ENCODE results near the gene ZNF22.

The ZNF22 gene

DNA sequence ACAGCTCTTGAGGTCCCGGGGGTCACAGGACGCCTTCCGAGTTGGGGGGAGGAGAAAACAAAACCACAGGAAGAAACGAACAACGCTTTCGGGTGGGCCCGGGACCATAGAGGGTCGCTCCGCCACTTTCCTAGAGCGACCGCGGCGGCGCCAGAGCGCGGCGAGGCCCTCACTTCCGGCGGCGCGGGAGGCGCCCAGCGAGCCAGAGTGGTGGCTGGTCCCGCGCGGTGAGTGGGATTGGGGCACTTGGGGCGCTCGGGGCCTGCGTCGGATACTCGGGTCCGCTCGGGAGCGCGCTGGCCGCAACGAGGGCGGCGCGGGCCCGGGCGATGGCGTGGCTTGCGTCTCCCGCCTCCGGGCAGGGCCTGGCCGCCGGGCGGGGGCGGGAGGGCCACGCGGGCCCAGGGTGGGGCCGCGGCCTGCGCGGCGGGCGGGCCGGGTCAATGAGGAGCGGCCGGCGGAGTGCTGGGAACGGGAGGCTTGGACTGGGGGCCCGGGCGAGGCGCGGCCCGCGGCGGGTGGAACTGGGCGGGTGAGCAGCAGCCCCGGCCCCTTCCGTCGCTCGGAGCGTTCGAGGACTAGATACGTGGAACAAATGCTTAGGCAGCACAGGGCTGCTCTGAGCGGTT, at the start of gene ZNF22:
Gene ZNF22, plus strand, starts transcription at position 172 of the 629 bp plus-strand sequence. CDS start 2,446 bp downstream, outside the sequence.
- DNase-seq = peak; percentile 76

DNA sequence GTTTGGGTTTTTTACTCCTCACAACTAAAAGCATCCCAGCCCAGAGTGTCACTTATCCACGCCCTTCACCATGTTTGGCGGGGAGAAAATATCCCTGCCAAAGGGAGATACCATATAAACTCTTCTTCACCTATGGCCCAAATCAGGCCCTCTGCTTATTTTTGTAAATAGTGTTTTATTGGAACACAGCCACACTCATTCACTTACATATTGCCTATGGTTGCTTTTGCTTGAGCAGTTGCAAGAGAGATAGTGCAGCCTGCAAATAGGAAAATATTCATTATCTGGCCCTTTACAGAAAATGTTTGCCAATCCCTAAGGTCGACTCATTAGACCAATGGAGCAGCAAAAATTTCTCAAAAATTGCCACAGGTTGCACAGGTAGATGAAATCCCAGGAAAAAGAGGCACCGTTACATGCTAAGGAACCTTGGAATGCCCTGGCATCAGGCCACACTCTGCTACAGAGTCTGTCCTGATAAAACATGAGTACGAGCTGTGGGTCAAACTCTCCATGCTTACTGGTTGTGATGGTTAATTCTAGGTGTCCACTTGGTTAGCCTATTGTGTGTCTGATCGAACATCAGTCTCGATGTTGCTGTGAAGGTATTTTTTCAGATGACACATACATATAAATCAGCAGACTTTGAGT, 49.0 kb upstream of the ZNF22 start:
- no peak for DNase-seq

DNA sequence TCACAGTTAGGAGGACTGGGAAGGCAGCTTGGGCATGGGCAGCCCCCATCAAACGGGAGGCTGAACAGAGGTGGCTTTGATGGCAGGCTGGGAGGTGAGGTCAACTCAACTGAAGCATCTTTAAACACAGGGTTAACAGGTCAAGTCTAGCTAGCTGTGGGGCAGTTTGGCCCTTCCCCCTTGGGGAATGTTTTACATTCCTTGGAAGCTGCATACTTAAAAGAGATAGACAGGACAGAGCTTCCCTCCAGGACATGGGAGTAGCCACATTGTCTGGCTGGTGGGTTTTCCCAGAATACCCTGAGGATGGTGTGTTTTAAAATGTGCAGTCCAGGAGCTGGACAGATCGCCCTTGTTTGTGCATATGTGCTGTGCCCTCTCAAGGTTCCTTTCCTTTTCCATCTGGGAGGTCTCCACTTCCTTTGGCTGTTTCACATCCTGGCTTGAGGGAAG, 47.9 kb upstream of the ZNF22 start:
- no peak for DNase-seq

DNA sequence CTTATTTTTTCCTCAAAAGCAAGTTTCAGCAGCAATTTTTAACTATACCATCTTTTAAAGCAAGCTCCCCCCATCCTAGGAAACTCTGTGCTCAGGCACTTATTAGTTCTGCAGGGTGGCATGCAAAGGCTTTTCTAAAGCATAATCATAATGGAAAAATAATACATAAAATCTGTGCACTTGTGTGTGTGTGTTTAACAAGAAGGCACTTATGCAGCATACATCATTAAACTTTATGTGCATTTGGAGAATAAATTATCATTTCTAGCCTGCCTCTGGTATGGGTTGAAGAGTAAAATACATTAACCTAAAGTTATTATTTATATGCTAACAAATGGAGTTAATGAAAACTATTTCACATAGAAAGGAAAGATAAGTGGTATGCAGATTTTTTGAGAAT, 46.7 kb upstream of the ZNF22 start:
- no peak for DNase-seq

DNA sequence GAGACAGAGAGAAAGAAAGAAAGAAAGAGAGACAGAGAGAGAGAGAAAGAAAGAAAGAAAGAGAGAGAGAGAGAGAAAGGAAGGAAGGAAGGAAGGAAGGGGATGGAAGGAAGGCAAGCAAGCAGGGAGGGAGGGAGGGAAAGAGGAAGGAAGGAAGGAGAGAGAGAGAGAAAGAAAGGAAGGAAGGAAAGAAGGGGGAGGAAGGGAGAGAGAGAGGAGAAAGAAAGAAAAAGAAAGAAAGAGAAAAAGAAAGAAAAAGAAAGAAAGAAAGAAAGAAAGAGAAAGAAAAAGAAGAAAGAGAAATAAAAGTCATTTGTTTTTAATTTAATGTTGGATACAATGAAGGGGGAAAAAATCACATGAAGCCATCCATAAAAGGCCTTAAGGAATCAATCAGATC, 45.8 kb upstream of the ZNF22 start:
- no peak for DNase-seq

DNA sequence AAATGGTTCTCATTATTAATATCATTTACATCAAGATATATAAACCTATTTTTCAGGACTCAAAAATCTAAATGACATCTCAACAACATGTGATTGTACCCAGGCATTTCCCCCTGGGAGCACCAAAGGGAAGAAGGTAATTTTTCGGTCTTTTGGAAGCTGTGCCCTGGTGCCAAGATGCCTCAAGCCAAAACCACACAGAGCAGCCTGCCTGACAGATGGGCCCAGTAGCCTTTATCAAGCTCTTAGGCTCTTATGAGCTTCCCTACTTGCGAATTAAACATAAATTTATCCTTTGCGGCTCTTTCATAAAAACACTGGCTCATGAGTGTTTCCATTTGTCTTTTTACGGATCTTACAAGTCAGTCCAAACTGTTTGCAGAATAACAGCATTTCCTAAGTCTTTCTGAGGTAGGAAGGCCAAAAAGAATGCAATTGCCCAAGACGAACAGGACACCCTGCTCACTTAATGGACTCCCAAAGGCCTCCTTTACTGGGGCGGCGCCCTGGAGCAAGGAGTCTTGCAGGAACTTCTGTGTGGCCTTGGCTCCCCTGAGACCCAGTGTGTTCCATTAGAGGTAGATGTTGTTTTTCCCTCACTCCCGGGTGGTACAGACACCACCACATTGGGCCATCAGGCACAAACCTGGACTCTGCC, 45.2 kb upstream of the ZNF22 start:
- DNase-seq = no peak

DNA sequence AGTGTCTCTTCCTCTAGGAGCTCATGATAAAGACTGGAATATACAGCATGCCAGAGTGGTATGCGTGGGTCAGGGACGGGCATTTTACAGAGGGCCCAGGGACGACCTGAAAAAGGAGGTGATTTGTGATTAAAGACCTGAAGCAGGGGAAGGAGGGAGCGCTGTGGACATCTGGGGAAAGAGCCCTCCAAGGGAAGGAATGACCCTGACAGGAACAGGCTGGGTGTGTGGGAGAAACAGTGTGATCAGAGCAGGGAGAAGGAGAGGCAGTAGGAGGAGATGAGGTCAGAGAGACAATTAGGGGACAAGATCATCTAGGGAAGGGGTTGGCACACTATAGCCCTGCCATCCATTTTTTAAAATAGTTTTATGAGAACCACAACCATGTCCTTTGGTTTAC, 44.5 kb upstream of the ZNF22 start:
- no peak for DNase-seq

DNA sequence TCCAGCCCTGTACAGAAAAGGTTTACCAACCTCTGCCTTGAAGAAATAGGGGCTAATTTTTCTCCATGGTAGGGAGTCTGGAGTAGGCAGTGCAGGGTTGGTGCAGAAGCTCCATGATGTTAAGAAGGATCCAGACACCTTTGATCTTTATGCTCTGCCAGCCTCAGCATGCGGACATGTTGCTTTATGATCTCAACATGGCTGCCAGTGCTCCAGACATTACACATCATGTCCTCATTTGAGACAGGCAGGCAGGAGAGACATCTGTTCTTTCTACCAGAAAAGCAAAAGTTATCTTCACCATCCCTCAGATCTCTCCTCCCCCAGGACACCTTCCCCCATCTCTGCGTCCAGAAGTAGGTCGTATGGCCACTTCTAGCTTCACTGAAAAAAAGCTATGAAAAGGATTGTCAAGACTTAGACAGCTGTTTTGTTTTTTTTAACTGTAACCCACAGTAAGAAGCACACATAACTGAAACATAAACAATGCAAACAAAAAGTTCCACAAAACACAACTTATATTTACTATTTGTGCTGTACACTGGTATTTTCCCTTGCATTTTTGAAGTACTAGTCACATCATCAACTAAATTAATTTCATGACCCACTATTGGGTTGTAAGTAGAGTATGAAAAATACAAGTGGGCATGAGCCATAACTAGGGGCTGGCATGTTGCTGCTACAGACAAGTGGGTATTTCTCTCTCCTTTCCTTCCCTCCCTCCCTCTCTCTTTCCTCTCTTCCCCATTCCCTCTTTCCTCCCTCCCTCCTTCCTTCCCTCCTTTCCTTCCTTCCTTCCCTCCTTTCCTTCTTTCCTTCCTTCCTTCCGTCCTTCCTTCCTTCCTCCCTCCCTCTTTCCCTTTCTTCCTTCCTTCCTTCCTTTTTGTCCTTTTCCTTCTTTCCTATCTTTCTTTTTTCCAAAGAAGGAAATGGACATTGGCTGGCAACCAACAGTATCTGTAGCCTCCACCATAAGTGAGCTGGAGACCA, 43.7 kb upstream of the ZNF22 start:
- no peak for DNase-seq

DNA sequence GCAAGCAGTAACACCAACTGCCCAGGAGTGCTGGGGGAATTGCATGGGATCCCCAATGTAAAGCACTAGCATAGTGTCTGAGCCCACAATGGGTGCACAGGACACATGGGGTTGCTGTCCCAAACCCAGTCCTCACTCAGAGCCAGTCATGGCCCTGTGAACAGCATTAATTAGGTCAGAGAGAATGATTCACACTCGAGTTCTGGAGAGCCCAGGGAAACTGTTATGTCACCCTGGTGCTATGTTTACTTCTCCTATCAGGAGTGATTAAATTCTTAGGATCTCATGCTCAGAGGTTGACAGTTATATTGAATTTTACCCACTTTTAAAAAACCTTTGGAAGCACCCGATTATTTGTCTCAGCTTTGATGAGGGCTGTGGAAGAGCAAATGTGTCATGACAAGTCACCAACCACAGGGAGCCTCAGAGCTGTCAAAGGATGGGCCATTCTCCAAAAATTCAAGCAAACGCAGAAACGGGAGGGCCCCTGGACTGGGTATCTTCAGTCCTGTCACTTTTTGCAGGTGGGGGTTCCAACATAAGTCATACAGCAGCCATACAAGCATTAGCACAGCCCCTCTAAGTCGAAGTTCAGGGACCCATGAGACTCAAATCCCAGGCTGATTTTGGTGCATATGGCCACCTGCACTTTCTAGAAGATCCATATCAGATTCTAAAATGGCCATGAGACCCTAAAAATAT, 42.4 kb upstream of the ZNF22 start:
- DNase-seq = no peak

DNA sequence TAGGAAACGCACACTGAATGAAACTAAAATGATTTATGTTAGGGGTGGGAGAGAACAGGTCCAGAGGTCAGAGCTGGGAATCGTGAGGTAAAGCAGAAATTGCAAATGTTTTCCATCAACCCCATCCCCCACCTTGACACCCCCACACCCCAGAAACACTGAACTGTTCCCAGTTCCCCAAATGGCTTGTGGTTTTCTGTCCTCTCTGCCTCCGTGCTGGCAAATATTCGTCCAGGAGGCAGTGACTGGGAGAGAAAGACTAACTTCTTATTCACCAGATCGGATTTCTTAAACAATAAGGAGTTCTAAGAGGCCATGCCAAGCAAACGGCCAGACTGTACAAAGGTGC, 41.9 kb upstream of the ZNF22 start:
- no peak for DNase-seq

DNA sequence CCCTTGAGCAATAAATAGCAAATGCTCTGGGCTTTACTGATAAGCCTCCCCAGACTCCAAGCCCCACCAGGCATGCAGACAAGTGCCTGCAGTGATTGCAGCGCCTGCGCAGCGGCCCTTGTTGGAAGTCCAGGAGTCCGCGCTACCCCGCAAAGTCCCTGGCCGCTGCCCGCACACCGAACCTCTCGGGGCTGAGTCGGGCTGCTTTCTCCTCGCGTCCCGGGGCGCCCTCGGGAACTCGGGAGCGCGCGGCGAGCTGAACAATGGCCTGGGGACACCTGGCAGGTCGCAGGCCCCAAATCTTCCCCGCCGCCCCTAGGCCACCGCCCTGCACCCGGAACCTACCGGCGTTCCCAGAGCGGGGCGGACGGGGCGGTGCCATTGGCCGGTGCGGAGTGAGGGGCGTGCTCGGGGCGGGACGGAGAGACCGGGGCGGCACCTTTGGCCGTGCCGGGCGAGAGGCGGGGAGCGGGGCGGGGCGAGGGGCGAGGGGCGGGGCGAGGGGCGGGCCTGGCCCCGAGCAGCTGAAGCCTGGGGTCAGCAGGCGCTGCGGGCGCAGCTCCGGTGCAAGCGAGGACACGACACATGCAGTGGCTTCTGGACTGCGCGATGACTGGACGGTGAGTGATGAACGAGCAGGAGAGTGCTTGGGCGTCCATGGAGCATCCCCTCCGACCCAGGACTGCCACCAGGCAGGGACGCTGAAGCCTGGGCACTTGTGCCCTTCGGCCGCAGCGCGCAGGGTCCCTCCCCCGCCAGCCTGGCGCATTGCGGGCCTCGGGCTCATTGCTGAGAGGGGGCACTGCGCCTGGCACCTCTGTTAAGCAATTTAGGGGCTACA, 41.3 kb upstream of the ZNF22 start, which contains the start of gene RASSF4:
Gene RASSF4, plus strand, starts transcription at position 556 of the 841 bp plus-strand sequence. CDS start 10,401 bp downstream, outside the sequence.
- DNase-seq = peak; percentile 97

DNA sequence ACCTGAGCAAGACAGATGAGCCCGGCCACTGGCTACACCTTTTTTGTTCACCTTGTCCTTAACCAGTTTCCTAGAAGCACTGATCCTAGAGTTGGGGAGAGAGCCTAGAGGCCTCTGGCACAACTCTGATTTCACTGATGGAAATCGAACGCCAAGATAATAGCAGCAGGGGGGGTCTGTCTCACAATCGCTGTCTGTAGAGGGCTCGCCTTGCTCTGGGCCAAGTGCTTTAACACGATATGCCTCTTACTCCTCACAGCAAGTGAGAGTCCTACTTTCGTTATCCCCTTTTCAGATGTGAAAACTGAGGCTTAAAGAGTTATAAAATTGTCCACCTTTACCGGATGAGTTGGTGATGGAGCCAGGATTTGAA, 40.6 kb upstream of the ZNF22 start:
- DNase-seq = no peak

DNA sequence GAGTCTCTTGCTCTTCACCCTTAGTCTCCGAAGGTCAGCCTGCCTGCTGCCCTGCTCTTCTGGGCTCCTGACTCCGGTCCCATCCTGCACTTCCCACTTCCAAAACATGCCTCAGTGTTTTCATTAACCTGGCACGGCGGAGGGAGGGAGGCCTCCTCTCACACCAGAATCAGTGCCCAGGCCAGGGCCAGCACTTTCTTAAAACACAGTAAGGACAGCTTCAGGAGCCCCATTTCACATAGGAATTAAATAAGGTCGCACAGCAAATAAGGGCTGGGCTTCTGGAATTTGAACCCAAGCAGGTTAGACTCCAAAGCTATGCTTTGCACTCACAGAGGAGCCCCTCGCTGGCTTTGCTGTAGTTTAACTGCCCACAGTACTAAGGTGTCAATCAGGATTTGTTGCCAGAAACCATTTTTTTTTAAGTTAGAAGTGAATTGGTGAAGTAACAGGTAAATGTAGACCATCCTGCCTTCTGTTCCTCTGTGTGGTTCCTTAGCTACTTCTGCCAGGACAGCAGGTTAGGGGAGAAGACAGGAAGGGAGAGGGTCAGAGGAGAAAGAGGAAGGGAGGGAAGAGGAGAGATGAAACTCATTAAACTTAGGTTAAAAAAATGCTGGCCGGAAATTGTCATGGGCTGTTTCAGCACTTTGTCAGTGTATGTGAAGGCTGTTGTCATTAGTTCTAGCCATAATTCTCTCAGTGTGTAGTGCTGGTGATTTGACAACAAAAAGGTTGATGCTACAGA, 40.1 kb upstream of the ZNF22 start:
- no peak for DNase-seq

DNA sequence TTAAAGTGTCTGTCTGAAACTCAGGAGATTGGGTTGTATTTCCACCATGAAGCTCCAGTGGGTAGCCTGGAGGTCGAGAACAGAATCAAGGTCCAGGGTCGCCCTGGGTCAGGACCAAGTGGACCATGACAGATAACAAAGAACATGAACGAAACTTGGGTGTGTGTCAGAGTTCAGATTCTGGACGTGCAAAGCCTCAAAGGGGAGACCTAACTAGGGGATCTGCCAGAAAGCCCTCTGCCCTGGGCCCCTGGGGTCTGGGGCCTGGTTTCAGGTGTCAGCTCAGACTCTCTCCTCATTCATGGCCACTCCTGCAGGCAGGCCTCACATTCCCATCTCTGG, 39.5 kb upstream of the ZNF22 start:
- no peak for DNase-seq

DNA sequence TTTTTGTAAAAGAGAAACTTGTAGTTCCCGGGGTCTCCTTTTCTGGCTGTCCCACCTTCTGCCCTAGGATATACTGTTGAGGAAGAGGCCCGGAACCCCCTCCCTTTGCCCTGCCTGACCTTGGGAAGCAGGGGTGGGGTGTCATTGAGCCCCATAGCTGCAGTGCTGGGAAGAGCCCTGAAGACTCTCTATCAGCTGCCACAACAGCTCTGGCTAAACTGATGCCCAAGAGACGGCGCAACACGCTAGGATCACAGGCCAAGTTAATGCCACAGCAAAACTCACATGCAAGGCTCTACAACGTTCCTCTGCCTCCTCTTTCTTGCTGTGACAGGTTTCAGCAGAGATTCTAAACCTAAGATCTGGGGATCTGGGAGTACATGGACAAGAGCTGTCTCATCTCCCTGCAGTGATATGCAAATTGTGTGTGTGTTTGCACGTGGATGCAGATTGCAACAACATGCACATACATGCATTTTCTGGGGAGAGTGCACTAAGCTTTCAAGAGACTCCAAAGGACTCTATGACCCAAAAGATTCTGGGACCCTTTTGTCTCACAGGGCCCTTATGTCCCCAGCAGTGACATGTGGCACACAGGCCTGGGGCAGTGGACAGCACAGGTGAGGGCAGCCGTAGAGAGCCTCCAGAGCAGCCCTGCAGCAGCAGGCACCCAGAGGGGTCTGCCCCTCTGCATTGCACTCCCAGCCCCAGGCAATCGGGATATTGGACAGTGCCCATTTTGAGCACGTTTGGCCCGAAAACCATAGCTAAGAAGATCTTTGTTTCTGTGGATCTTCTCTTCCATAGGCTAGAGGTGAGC, 38.6 kb upstream of the ZNF22 start:
- DNase-seq = no peak

DNA sequence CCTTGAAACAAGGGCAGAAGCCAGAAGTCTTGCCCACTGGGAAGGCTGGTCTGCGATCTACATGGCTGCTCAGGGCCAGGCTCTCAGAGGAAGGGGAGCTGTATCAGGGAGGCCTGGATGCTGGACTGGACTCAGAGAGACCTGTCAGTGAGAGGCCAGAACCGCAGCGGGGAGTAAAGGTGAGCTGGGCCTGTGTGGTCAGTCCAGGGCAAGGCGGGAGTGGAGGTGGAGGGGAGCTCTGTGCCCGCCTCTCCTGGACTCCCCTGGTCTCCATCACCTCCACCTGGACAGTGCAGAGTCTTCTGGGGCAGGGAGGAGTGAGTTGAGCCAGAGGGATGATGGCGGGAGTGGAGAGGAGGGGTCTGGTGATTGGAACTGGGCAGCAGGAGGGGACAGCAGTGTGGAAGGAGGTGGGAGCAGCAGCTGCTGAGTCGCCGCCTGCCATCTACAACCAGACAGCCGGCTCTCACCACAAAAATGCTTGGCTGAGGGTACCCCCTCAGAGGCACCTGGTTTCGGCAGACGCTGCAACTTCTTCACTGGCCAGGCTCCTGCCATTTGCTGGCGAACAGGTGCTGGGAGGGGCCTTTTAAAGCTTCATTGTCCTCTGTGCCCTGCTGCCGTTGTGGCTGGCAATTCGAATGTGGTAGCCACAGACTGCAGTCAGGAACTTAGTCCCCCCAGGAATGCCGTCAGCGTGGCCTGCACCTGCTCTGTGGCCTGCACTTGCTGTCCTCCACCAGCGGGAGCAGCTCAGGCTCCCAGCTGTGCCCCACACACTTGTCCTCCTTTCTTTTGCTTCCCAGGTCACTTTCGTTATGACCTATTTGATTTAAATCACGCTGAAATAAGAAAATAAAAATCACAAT, 37.6 kb upstream of the ZNF22 start:
- DNase-seq = no peak

DNA sequence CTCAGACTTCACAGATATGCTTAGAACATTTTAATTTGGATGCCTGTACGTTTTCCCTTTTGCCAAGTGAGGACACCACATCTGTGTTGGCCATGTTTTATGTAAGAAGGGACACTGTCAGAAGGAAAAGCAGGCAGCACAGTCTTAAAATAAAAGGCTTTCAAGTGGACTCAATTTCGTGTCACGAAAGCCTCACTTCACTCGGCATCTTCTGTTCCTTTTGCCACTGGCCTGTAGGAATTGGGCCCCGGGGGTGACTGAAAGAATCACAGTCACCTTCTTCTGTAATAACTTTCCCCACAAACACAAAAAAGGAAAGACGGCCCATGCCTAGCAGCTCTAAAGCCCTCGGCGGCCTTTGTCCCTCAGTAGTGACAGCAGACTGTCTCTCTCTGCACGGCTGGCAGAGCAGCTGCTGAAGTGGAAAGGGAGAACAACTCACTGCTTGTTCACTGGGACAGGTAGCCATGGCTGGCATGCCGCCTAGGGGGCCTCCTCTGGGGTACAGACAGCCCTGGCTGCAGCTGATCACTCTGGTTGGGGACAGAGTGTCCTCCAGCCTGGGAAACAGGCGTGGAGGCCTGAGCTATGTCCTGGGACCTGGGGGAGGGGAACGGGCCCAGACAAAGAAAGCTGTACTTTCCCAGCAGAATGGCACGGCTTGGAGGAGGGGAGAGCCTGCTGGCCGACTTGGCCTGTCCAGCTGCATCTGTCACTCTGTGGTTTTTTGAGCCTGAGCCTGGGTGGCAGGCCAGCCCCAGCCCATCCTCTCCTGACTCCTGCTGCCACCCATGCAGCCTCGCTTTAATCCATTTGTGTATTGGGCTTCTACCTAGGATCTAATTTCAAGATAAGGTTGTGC, 36.7 kb upstream of the ZNF22 start:
- DNase-seq = no peak

DNA sequence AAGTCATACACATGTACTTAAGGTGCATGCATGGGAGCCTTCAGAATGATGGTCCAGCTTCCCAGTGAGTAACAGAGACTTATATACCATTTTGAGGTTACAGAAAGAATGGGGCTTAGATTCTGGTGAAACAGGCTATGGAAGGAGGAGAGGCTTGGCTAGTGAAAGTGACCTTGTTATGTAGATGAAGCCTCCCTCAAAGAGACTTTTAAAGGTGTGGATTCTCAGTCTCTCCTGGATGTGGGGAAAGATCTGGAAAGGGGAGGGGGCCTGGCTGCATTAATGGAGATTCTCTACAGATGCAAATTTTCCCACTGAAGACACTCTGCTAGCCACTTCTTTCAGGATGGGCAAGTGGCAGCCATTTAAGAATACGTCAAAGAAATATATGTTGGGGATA, 35.6 kb upstream of the ZNF22 start:
- DNase-seq = no peak
